Fibroblast of upper back skin (primary cell): ENCODE data around the gene TMEM38B.

Experiments used
- DNase-seq: peaks from one replicate; pipeline ENCODE4 v3.0.0-alpha.2; 2013

The TMEM38B gene

GRCh38 chr9:105694190-105694847 is at the start of gene TMEM38B:
Gene TMEM38B (plus strand): TSS chr9:105694541. CDS start chr9:105694661, 120 bp downstream.
- peak; percentile 69 for DNase-seq

GRCh38 chr9:105646879-105647594 is 47.3 kb upstream of the TMEM38B start:
- DNase-seq: no peak

- no peak for DNase-seq
Measured at GRCh38 chr9:105647595-105648349, 46.6 kb upstream of the TMEM38B start.

- DNase-seq: no peak
Measured at GRCh38 chr9:105651806-105652205, 42.5 kb upstream of the TMEM38B start.

GRCh38 chr9:105656131-105656921 is 38.0 kb upstream of the TMEM38B start:
- DNase-seq: no peak

- no peak for DNase-seq
Measured at GRCh38 chr9:105658351-105658750, 36.0 kb upstream of the TMEM38B start.

GRCh38 chr9:105661011-105661410 is 33.3 kb upstream of the TMEM38B start:
- DNase-seq: no peak

GRCh38 chr9:105662184-105663104 is 31.9 kb upstream of the TMEM38B start, which contains the start of gene TAL2:
Gene TAL2 (plus strand): TSS chr9:105662457. CDS start chr9:105662497, 40 bp downstream.
- DNase-seq: no peak

- DNase-seq: no peak
Measured at GRCh38 chr9:105663914-105664313, 30.4 kb upstream of the TMEM38B start.

- DNase-seq: no peak
Measured at GRCh38 chr9:105667867-105668266, 26.5 kb upstream of the TMEM38B start.

- no peak for DNase-seq
Measured at GRCh38 chr9:105670315-105670714, 24.0 kb upstream of the TMEM38B start.

GRCh38 chr9:105670775-105671174 is 23.6 kb upstream of the TMEM38B start:
- DNase-seq: no peak

GRCh38 chr9:105672711-105673234 is 21.6 kb upstream of the TMEM38B start:
- no peak for DNase-seq

GRCh38 chr9:105673850-105674387 is 20.4 kb upstream of the TMEM38B start:
- DNase-seq: no peak

GRCh38 chr9:105676351-105676923 is 17.9 kb upstream of the TMEM38B start:
- DNase-seq: no peak

GRCh38 chr9:105678163-105678562 is 16.2 kb upstream of the TMEM38B start:
- DNase-seq: no peak

- DNase-seq: no peak
Measured at GRCh38 chr9:105678781-105679180, 15.6 kb upstream of the TMEM38B start.

- DNase-seq: no peak
Measured at GRCh38 chr9:105679257-105680022, 14.9 kb upstream of the TMEM38B start.

GRCh38 chr9:105681313-105681712 is 13.0 kb upstream of the TMEM38B start:
- no peak for DNase-seq

- peak; percentile 34 for DNase-seq
Measured at GRCh38 chr9:105681724-105682123, 12.6 kb upstream of the TMEM38B start.
